Gastrocnemius medialis (tissue), 4 donors: ENCODE measurements around the gene PKHD1. TPM values are rescaled to one million over a fixed set of nuclear protein-coding genes. Genes with fewer than 3 reads are reported as not detected.

Experiments
- ATAC-seq, 2 donors: fragments of 150-250 bp; one replicate each; pipeline ENCODE4 v1.9.1; 2016
- DNase-seq, 2 donors: peaks; one replicate each; pipeline ENCODE4 v3.0.0-alpha.2; 2019
- H3K27ac ChIP-seq, 4 donors: fragments of 200-600 bp; sonication (generic); 1 replicate in 1 of 4; 2 replicates in 3 of 4; pipeline ENCODE4 v1.5.1; 2016 to 2018; ENCODE audit warnings: mild to moderate bottlenecking in 2 of 4, moderate library complexity in 1 of 4
- H3K27me3 ChIP-seq, 3 donors: fragments of 200-600 bp; sonication (generic) in 2 of 3; 1 replicate in 1 of 3; 2 replicates in 2 of 3; pipeline versions ENCODE4 v1.5.1 to v1.6.0; 2016 to 2019; ENCODE audit warnings: mild to moderate bottlenecking in 1 of 3, moderate library complexity in 1 of 3
- H3K36me3 ChIP-seq, 2 donors: fragments of 200-600 bp; sonication (generic) in 1 of 2; one replicate each; pipeline ENCODE4 v1.5.1; 2017 to 2018
- H3K4me1 ChIP-seq, 2 donors: fragments of 200-600 bp; sonication (generic) in 1 of 2; one replicate each; pipeline ENCODE4 v1.5.1; 2016 to 2017; ENCODE audit warnings: mild to moderate bottlenecking in 2 of 2
- H3K4me3 ChIP-seq, 4 donors: fragments of 200-600 bp; sonication (generic) in 3 of 4; 1 replicate in 1 of 4; 2 replicates in 3 of 4; pipeline ENCODE4 v1.5.1; 2016 to 2019; ENCODE audit warnings: mild to moderate bottlenecking in 2 of 4
- H3K9me3 ChIP-seq, 3 donors: fragments of 200-600 bp; sonication (generic) in 2 of 3; 1 replicate in 1 of 3; 2 replicates in 2 of 3; pipeline ENCODE4 v1.5.1; 2016 to 2019
- POLR2A ChIP-seq, 2 donors: fragments of 450-650 bp; IDR thresholded peaks; one replicate each; pipeline ENCODE4 v1.6.1; 2017; ENCODE audit warnings: antibody characterized with exemption in 2 of 2, mild to moderate bottlenecking in 2 of 2, moderate library complexity in 2 of 2
- in situ Hi-C, 4 donors: fragments of 200-750 bp; cut with MboI; loops; one replicate each; pipeline versions ENCODE4 v1.15.0 to v1.8.0; 2017; ENCODE audit warnings: low sequenced_read_pairs in 4 of 4
- intact Hi-C: fragments of 100-400 bp; cut with DNase I; formaldehyde crosslinking; loops from one replicate; pipeline ENCODE4 v1.15.1; 2023; ENCODE audit warnings: low total_unique reads
- total RNA-seq, 4 donors: library from RNA; depleted of rRNA; stranded (reverse); fragments of >200 nt; gene quantifications; one replicate each; pipeline versions ENCODE4 v1.1.0 to v1.2.3, GENCODE V29; 2016
- TF ChIP-seq, protein P1 (sequence below), 5 experiments: fragments of 450-650 bp in 3 of 5; fragments of 200-600 bp in 2 of 5; sonication (generic) in 2 of 5; IDR thresholded peaks in 4 of 5; conservative IDR thresholded peaks in 1 of 5; 1 replicate in 4 of 5; 2 replicates in 1 of 5; pipeline ENCODE4 v1.5.1; 2016 to 2019; ENCODE audit warnings: antibody characterized with exemption in 5 of 5, mild to moderate bottlenecking in 3 of 5, moderate library complexity in 3 of 5

The PKHD1 gene
- total RNA-seq, 4 donors from 2014 or later = 0.02 to 0.05 (median 0.02) TPM; not detected in 1

DNA sequence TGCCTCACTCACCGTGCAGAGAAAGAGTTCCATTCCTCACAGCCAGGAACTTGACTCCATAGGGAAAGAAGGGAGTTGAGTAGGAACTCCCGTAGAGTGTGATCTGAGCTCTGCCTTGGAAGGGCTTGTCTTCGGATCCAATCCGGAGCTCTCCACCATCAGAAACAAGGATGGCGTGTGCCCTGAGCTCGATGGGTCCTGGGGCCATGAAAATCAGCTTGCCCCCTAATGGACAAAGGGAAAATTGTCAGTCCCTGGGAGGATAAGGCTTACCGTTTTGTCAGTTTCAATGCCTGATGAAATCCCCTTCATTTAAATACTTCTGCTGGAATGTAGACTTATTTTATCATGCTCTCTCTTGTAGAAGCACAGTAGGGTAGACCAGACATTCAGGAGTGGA is 153.3 kb downstream of the PKHD1 start:
- in situ Hi-C loops = no loop called here
- no peak for TF ChIP-seq POLR2A (IDR thresholded peaks at IDR 0.05)
- TF ChIP-seq, protein P1, sequence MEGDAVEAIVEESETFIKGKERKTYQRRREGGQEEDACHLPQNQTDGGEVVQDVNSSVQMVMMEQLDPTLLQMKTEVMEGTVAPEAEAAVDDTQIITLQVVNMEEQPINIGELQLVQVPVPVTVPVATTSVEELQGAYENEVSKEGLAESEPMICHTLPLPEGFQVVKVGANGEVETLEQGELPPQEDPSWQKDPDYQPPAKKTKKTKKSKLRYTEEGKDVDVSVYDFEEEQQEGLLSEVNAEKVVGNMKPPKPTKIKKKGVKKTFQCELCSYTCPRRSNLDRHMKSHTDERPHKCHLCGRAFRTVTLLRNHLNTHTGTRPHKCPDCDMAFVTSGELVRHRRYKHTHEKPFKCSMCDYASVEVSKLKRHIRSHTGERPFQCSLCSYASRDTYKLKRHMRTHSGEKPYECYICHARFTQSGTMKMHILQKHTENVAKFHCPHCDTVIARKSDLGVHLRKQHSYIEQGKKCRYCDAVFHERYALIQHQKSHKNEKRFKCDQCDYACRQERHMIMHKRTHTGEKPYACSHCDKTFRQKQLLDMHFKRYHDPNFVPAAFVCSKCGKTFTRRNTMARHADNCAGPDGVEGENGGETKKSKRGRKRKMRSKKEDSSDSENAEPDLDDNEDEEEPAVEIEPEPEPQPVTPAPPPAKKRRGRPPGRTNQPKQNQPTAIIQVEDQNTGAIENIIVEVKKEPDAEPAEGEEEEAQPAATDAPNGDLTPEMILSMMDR (IDR thresholded peaks at IDR 0.05 in 4 of 5, conservative IDR thresholded peaks at IDR 0.05 in 1 of 5) = no peak
- intact Hi-C loops = no loop called here
- DNase-seq = no peak
- Histone ChIP-seq H3K27ac (no peak overlapping the region), H3K4me1 (no peaks in the 10 kb centered on the region), H3K9me3 (no peaks in the 10 kb centered on the region), H3K4me3 (no peak overlapping the region), H3K36me3 (no peaks in the 10 kb centered on the region), H3K27me3 (no peaks in the 10 kb centered on the region)
- no peak for ATAC-seq

DNA sequence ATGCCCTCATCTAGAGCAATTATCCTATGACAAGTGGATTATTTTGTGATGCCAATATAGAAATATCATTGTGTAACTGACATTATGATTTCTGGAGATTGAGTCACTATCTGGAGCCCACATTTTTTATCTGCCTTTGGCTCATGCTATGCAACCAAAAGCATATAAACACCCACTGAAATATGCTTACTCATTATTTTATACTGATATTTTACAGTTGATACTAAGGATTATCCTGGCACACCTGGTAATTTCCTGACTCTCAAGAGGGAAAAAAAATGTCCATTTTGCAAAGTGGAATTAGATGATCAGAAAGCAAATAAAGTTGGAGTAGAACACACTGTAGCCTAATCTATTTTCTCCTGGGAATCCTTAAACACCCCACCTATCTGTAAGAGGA is 154.5 kb downstream of the PKHD1 start:
- in situ Hi-C loops = no loop called here
- Histone ChIP-seq H3K4me3 (no peak overlapping the region), H3K9me3 (no peaks in the 10 kb centered on the region)

DNA sequence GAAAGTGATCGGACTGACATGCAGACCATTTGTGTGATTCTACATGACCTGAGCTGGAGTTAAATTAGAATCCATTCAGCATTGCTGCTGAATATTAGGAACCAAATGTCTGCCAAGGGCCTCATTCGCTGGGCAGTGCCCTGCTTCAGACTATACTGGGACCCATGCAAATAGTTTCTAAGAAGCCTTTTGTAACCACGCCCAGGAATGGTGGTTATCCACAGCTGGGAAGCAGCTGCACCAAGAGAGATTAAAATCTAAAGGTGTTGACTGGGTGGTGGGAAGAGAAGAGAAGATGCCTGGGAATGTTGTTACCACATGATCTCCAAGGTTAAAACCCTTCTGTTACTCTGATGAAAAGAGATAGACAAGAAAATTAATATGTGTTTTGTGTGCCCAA is 156.8 kb downstream of the PKHD1 start:
- intact Hi-C loops = no loop called here
- DNase-seq (no peak), ATAC-seq (no peak)
- Histone ChIP-seq H3K27me3 (no peaks in the 10 kb centered on the region), H3K4me3 (no peak overlapping the region), H3K36me3 (no peaks in the 10 kb centered on the region), H3K9me3 (no peaks in the 10 kb centered on the region), H3K4me1 (no peaks in the 10 kb centered on the region), H3K27ac (no peak overlapping the region)
- in situ Hi-C loops = no loop called here
- no peak for TF ChIP-seq POLR2A (IDR thresholded peaks at IDR 0.05)
- TF ChIP-seq, protein P1 (IDR thresholded peaks at IDR 0.05 in 4 of 5, conservative IDR thresholded peaks at IDR 0.05 in 1 of 5) = no peak

More for the DNA sequence above, 154.5 kb downstream of the PKHD1 start:
- DNase-seq = no peak
- H3K4me1 ChIP-seq = no peaks in the 10 kb centered on the region
- no peak for TF ChIP-seq POLR2A (IDR thresholded peaks at IDR 0.05)
- TF ChIP-seq, protein P1 (IDR thresholded peaks at IDR 0.05 in 4 of 5, conservative IDR thresholded peaks at IDR 0.05 in 1 of 5) = no peak
- ATAC-seq = no peak
- intact Hi-C loops = no loop called here
- H3K27me3 ChIP-seq = no peaks in the 10 kb centered on the region
- H3K27ac ChIP-seq = no peak overlapping the region
- H3K36me3 ChIP-seq = no peaks in the 10 kb centered on the region

DNA sequence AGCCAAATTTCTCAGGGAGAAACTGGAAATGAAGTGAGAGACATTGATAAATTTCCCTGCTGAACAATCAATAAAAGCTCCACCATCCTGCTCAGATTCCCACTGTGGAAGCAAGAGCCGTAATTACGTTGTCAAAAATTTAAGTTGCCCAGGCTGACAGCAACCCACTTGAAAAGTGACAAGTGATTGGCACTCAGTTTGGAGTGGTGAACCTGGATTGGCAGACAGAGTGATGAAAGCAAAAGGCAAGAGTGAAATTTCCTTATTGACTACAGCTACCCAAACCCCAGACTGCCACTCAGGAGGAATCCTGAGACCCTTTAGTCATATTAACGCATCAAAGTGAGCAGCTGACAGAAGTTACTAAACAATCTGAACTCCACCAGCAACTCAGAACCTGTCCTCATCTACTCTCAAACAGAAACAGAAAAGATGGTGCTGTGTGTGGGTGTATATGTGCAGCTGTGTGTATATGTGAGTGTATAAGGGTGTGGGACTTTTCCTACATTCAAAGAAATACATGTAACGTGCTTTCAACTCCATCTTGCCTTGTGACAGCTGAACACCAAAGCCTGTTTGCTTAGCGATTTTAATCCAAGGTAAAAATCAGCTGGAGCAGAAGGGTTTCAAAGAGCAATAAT is 157.4 kb downstream of the PKHD1 start:
- no peaks in the 10 kb centered on the region for H3K27me3 ChIP-seq
- DNase-seq = no peak
- no peak overlapping the region for H3K27ac ChIP-seq
- in situ Hi-C loops = no loop called here
- intact Hi-C loops = no loop called here
- ATAC-seq = no peak
- H3K36me3 ChIP-seq = no peaks in the 10 kb centered on the region
- TF ChIP-seq POLR2A (IDR thresholded peaks at IDR 0.05) = no peak
- TF ChIP-seq, protein P1 (IDR thresholded peaks at IDR 0.05 in 4 of 5, conservative IDR thresholded peaks at IDR 0.05 in 1 of 5) = no peak
- H3K9me3 ChIP-seq = no peaks in the 10 kb centered on the region
- H3K4me1 ChIP-seq = no peaks in the 10 kb centered on the region
- no peak overlapping the region for H3K4me3 ChIP-seq

DNA sequence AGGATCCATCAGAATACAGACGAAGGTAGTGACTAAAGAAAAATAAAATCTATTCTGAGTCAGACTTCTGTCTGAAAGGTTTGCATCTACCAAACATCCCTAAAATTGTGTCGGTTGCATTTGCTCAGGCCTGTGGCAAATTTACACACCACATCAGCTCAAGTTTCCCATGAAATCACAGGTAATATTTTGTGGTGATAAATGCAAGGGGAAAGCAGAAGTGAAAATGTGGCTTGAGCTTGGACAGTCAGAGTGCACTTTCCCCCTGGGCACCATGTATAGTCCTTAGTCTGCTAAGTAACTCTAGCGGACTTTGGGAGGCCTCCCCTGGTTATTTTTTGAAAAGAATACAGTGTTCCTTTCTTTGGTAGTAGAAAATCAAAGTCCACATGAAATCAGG is 159.1 kb downstream of the PKHD1 start:
- no peak overlapping the region for H3K27ac ChIP-seq
- H3K4me3 ChIP-seq = no peak overlapping the region
- no peaks in the 10 kb centered on the region for H3K4me1 ChIP-seq
- intact Hi-C loops = no loop called here
- H3K27me3 ChIP-seq = no peaks in the 10 kb centered on the region
- in situ Hi-C loops = no loop called here
- ATAC-seq = no peak
- DNase-seq = no peak
- H3K9me3 ChIP-seq = no peaks in the 10 kb centered on the region
- TF ChIP-seq POLR2A (IDR thresholded peaks at IDR 0.05) = no peak
- TF ChIP-seq, protein P1 (IDR thresholded peaks at IDR 0.05 in 4 of 5, conservative IDR thresholded peaks at IDR 0.05 in 1 of 5) = no peak
- H3K36me3 ChIP-seq = no peaks in the 10 kb centered on the region
